ENCODE measurements around the gene SCG3.

GRCh38 chr15:51739061-51739712, 57.9 kb downstream of the SCG3 start:
- TF ChIP-seq YY1 (IDR thresholded peaks at IDR 0.05; ENCODE audit: insufficient read depth, insufficient read length) (no peak), ZNF274 (IDR thresholded peaks at IDR 0.05; ENCODE audit: low read depth, low read length) (no peak), SUZ12 (IDR thresholded peaks at IDR 0.05; ENCODE audit: extremely low read depth, insufficient read depth, insufficient read length) (no peak)
